Bronchial smooth muscle cell (primary cell): ENCODE data around the gene DDX18. TPM values are rescaled to one million over a fixed set of nuclear protein-coding genes. Genes with fewer than 3 reads are reported as not detected.

ENCODE experiments used
- total RNA-seq: library from RNA; depleted of rRNA; stranded (reverse); fragments of >200 nt; gene quantifications from 2 replicates; pipeline ENCODE4 v1.2.1, GENCODE V29; 2014

DDX18 gene
- total RNA-seq = 26.4 and 30.6 TPM in 2 replicates

GRCh38 chr2:117814417-117815264 lies at the start of gene DDX18:
Gene DDX18 (plus strand): TSS chr2:117814691. CDS start chr2:117814778, 87 bp downstream.

Other genes starting within 250 kb of the DDX18 start
- gene CCDC93, start 199.4 kb downstream of the DDX18 start, total RNA-seq = 21.3 and 23.0 TPM in 2 replicates